WTC11 (cell line): ENCODE results near the gene CACNA2D3.

Experiments
- CREB1 ChIP-seq: sonication (generic); formaldehyde crosslinking; IDR thresholded peaks from 2 replicates; pipeline ENCODE4 v1.8.0; 2023; ENCODE audit warnings: mild to moderate bottlenecking, missing genetic modification reagents
- ETV6 ChIP-seq: sonication (generic); formaldehyde crosslinking; IDR thresholded peaks from 2 replicates; pipeline ENCODE4 v1.8.1; 2022; ENCODE audit warnings: mild to moderate bottlenecking, missing genetic modification reagents
- MLX ChIP-seq: sonication (generic); formaldehyde crosslinking; IDR thresholded peaks from 2 replicates; pipeline ENCODE4 v1.8.1; 2023; ENCODE audit warnings: mild to moderate bottlenecking, missing genetic modification reagents, moderate library complexity
- RELA ChIP-seq: sonication (generic); formaldehyde crosslinking; IDR thresholded peaks from 2 replicates; pipeline ENCODE4 v1.8.1; 2022; ENCODE audit warnings: missing genetic modification reagents, mild to moderate bottlenecking, borderline replicate concordance

GRCh38 chr3:54222316-54222715 is 100.0 kb downstream of the CACNA2D3 start:
- TF ChIP-seq RELA (no peak), CREB1 (no peak), MLX (no peak), ETV6 (CRISPR knock-in tag) (no peak)
